ENCODE results near the gene SETX.

Gene SETX

GRCh38 chr9:132221941-132222340, 132.8 kb downstream of the SETX start:
- DNase-seq (ENCODE audit: low read depth): no peak
- TF ChIP-seq POLR2A (IDR thresholded peaks at IDR 0.05; ENCODE audit: extremely low read depth, insufficient read length): no peak
- TF ChIP-seq, protein P1, sequence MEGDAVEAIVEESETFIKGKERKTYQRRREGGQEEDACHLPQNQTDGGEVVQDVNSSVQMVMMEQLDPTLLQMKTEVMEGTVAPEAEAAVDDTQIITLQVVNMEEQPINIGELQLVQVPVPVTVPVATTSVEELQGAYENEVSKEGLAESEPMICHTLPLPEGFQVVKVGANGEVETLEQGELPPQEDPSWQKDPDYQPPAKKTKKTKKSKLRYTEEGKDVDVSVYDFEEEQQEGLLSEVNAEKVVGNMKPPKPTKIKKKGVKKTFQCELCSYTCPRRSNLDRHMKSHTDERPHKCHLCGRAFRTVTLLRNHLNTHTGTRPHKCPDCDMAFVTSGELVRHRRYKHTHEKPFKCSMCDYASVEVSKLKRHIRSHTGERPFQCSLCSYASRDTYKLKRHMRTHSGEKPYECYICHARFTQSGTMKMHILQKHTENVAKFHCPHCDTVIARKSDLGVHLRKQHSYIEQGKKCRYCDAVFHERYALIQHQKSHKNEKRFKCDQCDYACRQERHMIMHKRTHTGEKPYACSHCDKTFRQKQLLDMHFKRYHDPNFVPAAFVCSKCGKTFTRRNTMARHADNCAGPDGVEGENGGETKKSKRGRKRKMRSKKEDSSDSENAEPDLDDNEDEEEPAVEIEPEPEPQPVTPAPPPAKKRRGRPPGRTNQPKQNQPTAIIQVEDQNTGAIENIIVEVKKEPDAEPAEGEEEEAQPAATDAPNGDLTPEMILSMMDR (IDR thresholded peaks at IDR 0.05; ENCODE audit: low read depth, low read length): no peak
- TF ChIP-seq MAX (IDR thresholded peaks at IDR 0.05; ENCODE audit: low read depth, low read length): no peak
- TF ChIP-seq MYC (IDR thresholded peaks at IDR 0.05; ENCODE audit: low read depth, low read length): no peak
- H3K4me3 ChIP-seq (ENCODE audit: low read depth, low read length): no peak overlapping the region

- H3K4me3 ChIP-seq (ENCODE audit: low read depth, low read length): no peak overlapping the region
- TF ChIP-seq, protein P1 (IDR thresholded peaks at IDR 0.05; ENCODE audit: low read depth, low read length): no peak
- TF ChIP-seq MYC (IDR thresholded peaks at IDR 0.05; ENCODE audit: low read depth, low read length): no peak
- no peak for TF ChIP-seq MAX (IDR thresholded peaks at IDR 0.05; ENCODE audit: low read depth, low read length)
- no peak for TF ChIP-seq POLR2A (IDR thresholded peaks at IDR 0.05; ENCODE audit: extremely low read depth, insufficient read length)
- DNase-seq (ENCODE audit: low read depth): no peak
Observed at GRCh38 chr9:132218208-132218607, 136.6 kb downstream of the SETX start.

GRCh38 chr9:132216861-132217619, 137.7 kb downstream of the SETX start:
- no peak for TF ChIP-seq MAX (IDR thresholded peaks at IDR 0.05; ENCODE audit: low read depth, low read length)
- no peak for TF ChIP-seq MYC (IDR thresholded peaks at IDR 0.05; ENCODE audit: low read depth, low read length)
- no peak for TF ChIP-seq POLR2A (IDR thresholded peaks at IDR 0.05; ENCODE audit: extremely low read depth, insufficient read length)
- TF ChIP-seq, protein P1 (IDR thresholded peaks at IDR 0.05; ENCODE audit: low read depth, low read length): no peak
- no peak overlapping the region for H3K4me3 ChIP-seq (ENCODE audit: low read depth, low read length)
- peak; percentile 74 for DNase-seq (ENCODE audit: low read depth)

DNA sequence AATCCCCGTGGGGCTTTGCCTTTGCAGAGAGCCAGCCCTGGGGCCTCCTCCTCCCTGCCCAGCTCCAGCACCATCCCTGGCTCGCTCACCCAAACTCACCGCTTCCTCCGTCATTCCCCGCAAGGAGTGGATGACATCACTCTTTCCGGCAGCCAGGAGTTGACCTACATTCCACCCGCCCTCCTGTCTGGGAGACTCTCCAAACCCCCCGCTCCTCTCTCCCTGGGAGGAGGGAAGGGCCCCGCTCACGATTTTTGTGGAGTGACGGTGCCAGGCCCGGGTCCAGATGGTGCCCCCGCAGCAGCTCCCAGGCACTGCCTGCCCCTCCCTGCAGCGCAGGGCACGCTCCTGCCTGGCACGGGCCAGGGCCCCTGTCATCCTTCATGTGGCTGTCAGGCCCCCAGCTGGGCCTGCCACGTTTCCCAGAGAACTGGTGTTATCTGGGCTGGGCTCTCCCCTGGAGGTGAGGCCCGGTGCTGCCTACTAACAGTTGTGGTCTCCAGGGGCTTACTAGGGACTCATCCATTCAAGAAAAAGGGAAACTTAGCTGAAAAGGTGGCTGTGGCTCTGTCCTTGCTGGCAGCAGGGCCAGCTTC, 140.7 kb downstream of the SETX start:
- TF ChIP-seq MAX (IDR thresholded peaks at IDR 0.05; ENCODE audit: low read depth, low read length): no peak
- TF ChIP-seq MYC (IDR thresholded peaks at IDR 0.05; ENCODE audit: low read depth, low read length): no peak
- TF ChIP-seq, protein P1 (IDR thresholded peaks at IDR 0.05; ENCODE audit: low read depth, low read length): no peak
- TF ChIP-seq POLR2A (IDR thresholded peaks at IDR 0.05; ENCODE audit: extremely low read depth, insufficient read length): no peak
- DNase-seq (ENCODE audit: low read depth): peak; percentile 31
- H3K4me3 ChIP-seq (ENCODE audit: low read depth, low read length): no peak overlapping the region

DNA sequence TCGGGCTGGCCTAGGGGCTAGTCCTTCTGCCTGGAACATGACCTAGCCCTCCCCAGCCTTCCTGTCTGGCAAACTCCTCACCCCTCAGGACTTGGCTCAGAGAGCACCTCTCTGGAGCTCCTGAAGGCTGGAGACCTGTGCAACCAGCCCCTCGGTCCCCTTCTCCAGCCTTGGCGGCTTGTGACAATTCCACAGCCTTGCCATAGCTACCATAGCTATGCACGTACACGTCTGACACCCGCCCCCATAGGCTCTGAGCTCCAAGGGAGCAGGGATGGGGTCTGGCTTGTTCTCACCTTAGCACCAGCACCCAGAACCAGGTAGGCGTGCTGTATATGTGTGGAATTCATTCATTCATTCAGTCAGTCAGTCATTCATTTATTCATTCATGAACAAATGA, 143.2 kb downstream of the SETX start:
- no peak for DNase-seq (ENCODE audit: low read depth)
- TF ChIP-seq POLR2A (IDR thresholded peaks at IDR 0.05; ENCODE audit: extremely low read depth, insufficient read length) (no peak), MAX (IDR thresholded peaks at IDR 0.05; ENCODE audit: low read depth, low read length) (no peak), MYC (IDR thresholded peaks at IDR 0.05; ENCODE audit: low read depth, low read length) (no peak)
- TF ChIP-seq, protein P1 (IDR thresholded peaks at IDR 0.05; ENCODE audit: low read depth, low read length): no peak
- H3K4me3 ChIP-seq (ENCODE audit: low read depth, low read length): no peak overlapping the region
